HepG2 (cell line): Measurements from ENCODE around the gene FOXJ2. TPM values are rescaled to one million over a fixed set of nuclear protein-coding genes. Genes with fewer than 3 reads are reported as not detected.

Source experiments
- ASH2L ChIP-seq: fragments of 300-600, 200-600 bp; sonication (generic); IDR thresholded peaks from 2 replicates; pipeline ENCODE4 v1.7.0; 2017; ENCODE audit warnings: low read depth, mild to moderate bottlenecking, moderate library complexity, mixed read lengths, low read length; ENCODE audit not compliant: insufficient read length
- BORCS8-MEF2B ChIP-seq: sonication (generic); formaldehyde crosslinking; IDR thresholded peaks from 2 replicates; pipeline ENCODE4 v1.8.0; 2022; ENCODE audit warnings: mild to moderate bottlenecking, missing genetic modification reagents
- CSRNP1 ChIP-seq: sonication (generic); formaldehyde crosslinking; IDR thresholded peaks from 2 replicates; pipeline ENCODE4 v1.8.1; 2023; ENCODE audit warnings: mild to moderate bottlenecking, missing genetic modification reagents
- HNF1A ChIP-seq, 2 experiments: sonication (generic) in 1 of 2; formaldehyde crosslinking in 1 of 2; IDR thresholded peaks; 2 replicates each; pipeline versions ENCODE4 v1.4.0 to v1.6.1; 2016 to 2020; ENCODE audit warnings: borderline replicate concordance in 1 of 2, low read depth in 1 of 2, mild to moderate bottlenecking in 1 of 2, missing genetic modification reagents in 1 of 2
- KDM1A ChIP-seq: IDR thresholded peaks from 2 replicates; pipeline ENCODE4 v1.6.1; 2016; ENCODE audit warnings: missing compliant biosample characterization
- TMF1 ChIP-seq: sonication (generic); formaldehyde crosslinking; IDR thresholded peaks from 2 replicates; pipeline ENCODE4 v1.8.1; 2022; ENCODE audit warnings: low read depth, missing genetic modification reagents
- WIZ ChIP-seq: sonication (generic); formaldehyde crosslinking; IDR thresholded peaks from 2 replicates; pipeline ENCODE4 v1.5.1; 2020; ENCODE audit warnings: mild to moderate bottlenecking, missing genetic modification reagents
- ZNF121 ChIP-seq: sonication (generic); formaldehyde crosslinking; IDR thresholded peaks from 2 replicates; pipeline ENCODE4 v1.5.0; 2020; ENCODE audit warnings: mild to moderate bottlenecking, missing genetic modification reagents
- ZNF138 ChIP-seq: sonication (generic); formaldehyde crosslinking; IDR thresholded peaks from 2 replicates; pipeline ENCODE4 v1.5.0; 2020; ENCODE audit warnings: mild to moderate bottlenecking, low read depth, missing genetic modification reagents
- ZNF276 ChIP-seq: sonication (generic); formaldehyde crosslinking; IDR thresholded peaks from 2 replicates; pipeline ENCODE4 v1.4.0; 2020; ENCODE audit warnings: mild to moderate bottlenecking, low read depth, missing genetic modification reagents
- polyA plus RNA-seq, 8 experiments: library from polyadenylated mRNA; depleted of rRNA in 3 of 8; stranded (reverse) in 7 of 8; unstranded in 1 of 8; fragments of >200 nt; fragmentation: Illumina TruSeq in 4 of 8; extraction: Trizol in 4 of 8; gene quantifications; 2 replicates each; pipeline versions ENCODE4 v1.2.1 to v1.2.3, GENCODE V29; 2011 to 2016; ENCODE audit warnings: low read depth in 4 of 8, missing spikeins in 1 of 8, mixed read lengths in 1 of 8; ENCODE audit not compliant: insufficient read depth in 1 of 8
- total RNA-seq, 5 experiments: library from RNA; depleted of rRNA; stranded (reverse); fragments of >200 nt; fragmentation: Illumina TruSeq; extraction: Trizol; gene quantifications; 2 replicates each; pipeline ENCODE4 v1.2.3, GENCODE V29; 2016; ENCODE audit warnings: low read depth in 1 of 5
- TF ChIP-seq, protein P1 (sequence below): IDR thresholded peaks from 2 replicates; pipeline ENCODE4 v1.6.1; 2016; ENCODE audit warnings: mild to moderate bottlenecking
- TF ChIP-seq, protein P2 (sequence below): sonication (generic); formaldehyde crosslinking; IDR thresholded peaks from 2 replicates; pipeline ENCODE4 v1.4.0; 2020; ENCODE audit warnings: missing genetic modification reagents
- TF ChIP-seq, protein P3 (sequence below): sonication (generic); formaldehyde crosslinking; IDR thresholded peaks from 2 replicates; pipeline ENCODE4 v1.8.0; 2023; ENCODE audit warnings: mild to moderate bottlenecking, missing genetic modification reagents

FOXJ2 gene
- total and polyA plus RNA-seq, 2 of the 13 experiments (the other 11 are each of a cell fraction or from before 2014, with no cell fraction given), result 2.2 to 2.9 TPM

DNA sequence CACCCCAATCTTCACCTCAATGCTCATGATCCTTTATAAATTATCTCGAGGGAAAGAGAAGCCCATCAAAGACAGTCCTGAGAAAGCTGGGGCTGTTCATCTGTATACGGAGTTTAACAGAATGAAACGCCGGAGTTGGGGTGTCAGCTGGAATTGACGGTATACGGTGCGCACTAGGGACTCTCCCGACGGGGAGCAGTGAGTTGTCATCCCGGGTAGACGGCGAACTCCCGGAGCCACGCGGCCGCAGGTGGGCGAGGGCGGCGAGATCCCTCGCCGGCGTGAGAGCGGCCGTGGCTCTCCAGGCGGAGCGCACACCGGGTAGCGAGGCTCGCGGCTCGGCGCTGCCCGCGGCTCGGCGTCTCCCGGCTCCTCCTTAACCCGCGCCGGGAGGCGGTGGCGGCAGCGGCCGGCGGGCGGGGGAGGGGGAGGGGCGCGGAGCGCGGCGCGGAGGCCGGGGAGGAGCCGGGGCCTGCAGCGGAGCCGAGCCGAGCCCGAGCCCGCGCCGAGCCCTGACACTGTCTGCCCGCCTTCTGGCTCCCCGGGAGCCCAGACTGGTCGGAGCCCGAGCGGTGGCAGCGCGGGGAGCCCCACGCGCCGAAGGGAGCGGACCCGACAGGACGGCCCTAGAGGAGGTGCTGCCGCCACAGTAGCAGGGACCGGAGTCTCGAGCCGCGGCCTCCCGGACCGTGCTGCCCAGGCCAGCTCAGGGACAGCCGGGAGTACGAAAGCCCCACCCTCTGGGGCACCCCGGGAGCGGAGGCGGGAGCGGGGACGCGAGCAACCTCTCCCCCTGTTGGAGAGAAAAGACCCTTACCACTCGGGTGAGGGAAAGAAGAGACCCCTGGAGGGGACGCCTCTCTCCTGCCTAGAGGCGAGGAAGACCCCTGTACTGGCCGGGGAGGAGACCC, at the start of gene FOXJ2 (continued):
- TF ChIP-seq, protein P1, sequence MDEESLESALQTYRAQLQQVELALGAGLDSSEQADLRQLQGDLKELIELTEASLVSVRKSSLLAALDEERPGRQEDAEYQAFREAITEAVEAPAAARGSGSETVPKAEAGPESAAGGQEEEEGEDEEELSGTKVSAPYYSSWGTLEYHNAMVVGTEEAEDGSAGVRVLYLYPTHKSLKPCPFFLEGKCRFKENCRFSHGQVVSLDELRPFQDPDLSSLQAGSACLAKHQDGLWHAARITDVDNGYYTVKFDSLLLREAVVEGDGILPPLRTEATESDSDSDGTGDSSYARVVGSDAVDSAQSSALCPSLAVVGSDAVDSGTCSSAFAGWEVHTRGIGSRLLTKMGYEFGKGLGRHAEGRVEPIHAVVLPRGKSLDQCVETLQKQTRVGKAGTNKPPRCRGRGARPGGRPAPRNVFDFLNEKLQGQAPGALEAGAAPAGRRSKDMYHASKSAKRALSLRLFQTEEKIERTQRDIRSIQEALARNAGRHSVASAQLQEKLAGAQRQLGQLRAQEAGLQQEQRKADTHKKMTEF, result peak; percentile 58; the same call in 1 of the 2 replicates
- TF ChIP-seq HNF1A (IDR thresholded peaks at IDR 0.05; ENCODE audit: low read depth) (no peak), HNF1A (CRISPR knock-in tag; IDR thresholded peaks at IDR 0.05; ENCODE audit: borderline replicate concordance) (0 out of 2 replicates have a peak, but pooled peaks have one; percentile 15), WIZ (CRISPR knock-in tag) (0 out of 2 replicates have a peak, but pooled peaks have one; percentile 29), ZNF138 (CRISPR knock-in tag) (peak; percentile 74; the same call in 1 of the 2 replicates), ZNF276 (CRISPR knock-in tag) (peak; percentile 100), BORCS8-MEF2B (CRISPR knock-in tag) (0 out of 2 replicates have a peak, but pooled peaks have one; percentile 27), KDM1A (CRISPR knock-in tag) (no peak), ZNF121 (peak; percentile 94), ASH2L (peak; percentile 93), CSRNP1 (CRISPR knock-in tag) (0 out of 2 replicates have a peak, but pooled peaks have one; percentile 62), TMF1 (0 out of 2 replicates have a peak, but pooled peaks have one; percentile 66)
- TF ChIP-seq, protein P2, sequence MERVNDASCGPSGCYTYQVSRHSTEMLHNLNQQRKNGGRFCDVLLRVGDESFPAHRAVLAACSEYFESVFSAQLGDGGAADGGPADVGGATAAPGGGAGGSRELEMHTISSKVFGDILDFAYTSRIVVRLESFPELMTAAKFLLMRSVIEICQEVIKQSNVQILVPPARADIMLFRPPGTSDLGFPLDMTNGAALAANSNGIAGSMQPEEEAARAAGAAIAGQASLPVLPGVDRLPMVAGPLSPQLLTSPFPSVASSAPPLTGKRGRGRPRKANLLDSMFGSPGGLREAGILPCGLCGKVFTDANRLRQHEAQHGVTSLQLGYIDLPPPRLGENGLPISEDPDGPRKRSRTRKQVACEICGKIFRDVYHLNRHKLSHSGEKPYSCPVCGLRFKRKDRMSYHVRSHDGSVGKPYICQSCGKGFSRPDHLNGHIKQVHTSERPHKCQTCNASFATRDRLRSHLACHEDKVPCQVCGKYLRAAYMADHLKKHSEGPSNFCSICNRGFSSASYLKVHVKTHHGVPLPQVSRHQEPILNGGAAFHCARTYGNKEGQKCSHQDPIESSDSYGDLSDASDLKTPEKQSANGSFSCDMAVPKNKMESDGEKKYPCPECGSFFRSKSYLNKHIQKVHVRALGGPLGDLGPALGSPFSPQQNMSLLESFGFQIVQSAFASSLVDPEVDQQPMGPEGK (CRISPR knock-in tag), result peak; percentile 41
- TF ChIP-seq, protein P3, sequence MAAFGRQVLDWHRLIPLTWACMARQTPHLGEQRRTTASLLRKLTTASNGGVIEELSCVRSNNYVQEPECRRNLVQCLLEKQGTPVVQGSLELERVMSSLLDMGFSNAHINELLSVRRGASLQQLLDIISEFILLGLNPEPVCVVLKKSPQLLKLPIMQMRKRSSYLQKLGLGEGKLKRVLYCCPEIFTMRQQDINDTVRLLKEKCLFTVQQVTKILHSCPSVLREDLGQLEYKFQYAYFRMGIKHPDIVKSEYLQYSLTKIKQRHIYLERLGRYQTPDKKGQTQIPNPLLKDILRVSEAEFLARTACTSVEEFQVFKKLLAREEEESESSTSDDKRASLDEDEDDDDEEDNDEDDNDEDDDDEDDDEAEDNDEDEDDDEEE (CRISPR knock-in tag), result peak; percentile 17; the same call in 1 of the 2 replicates
